NT2/D1 (cell line): Measurements from ENCODE around the gene SIK1.

Experiments used
- SUZ12 ChIP-seq: IDR thresholded peaks from 2 replicates; pipeline ENCODE4 v1.6.1; 2011; ENCODE audit not compliant: insufficient read length, insufficient read depth; ENCODE audit errors: extremely low read depth
- YY1 ChIP-seq: IDR thresholded peaks from 2 replicates; pipeline ENCODE4 v1.6.1; 2011; ENCODE audit not compliant: insufficient read length, insufficient read depth
- ZNF274 ChIP-seq: IDR thresholded peaks from 2 replicates; pipeline ENCODE4 v1.6.1; 2011; ENCODE audit warnings: mild to moderate bottlenecking, low read depth, low read length

GRCh38 chr21:43372663-43373361 lies 54.1 kb downstream of the SIK1 start:
- TF ChIP-seq SUZ12 (no peak), YY1 (no peak), ZNF274 (no peak)
